ENCODE measurements around the gene RNF224. TPM values are rescaled to one million over a fixed set of nuclear protein-coding genes. Genes with fewer than 3 reads are reported as not detected.

The RNF224 gene
- total and polyA plus RNA-seq, 2 of the 13 experiments (the other 11 are each of a cell fraction or from before 2014, with no cell fraction given) = 0.09 TPM; not detected in 1

DNA sequence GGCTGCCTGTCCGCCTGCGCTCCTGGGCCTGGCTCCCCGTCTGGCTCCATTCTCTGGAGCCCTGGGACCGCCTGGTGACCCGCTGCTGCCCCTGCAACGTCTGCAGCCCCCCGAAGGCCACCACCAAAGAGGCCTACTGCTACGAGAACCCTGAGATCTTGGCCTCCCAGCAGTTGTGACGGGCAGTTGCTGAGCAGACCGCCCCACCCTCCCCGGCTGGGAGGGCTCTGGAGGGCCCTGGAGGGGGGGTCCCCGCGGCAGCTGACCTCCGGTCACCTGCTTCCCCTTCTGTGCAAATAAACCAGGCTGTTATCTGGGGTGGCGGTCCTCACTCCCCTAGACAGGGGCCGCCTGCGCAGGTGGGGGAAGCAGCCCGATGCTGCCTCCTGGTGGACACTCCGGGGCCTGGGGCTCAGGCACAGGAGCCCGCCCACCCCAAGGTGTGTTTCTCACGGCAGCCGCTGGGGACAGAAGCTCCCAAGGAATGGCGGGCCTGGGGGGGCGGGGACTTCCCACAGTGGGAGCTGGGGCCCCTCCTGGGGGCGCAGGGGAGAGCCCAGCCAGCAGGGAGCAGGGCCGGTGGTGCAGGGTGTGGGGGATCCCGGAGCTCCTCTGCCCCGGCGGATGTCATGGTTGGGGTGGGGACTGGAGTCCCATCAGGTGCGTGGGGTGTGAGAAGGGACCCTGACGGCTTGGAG, 9.1 kb downstream of the RNF224 start (continued):
- no peak for TF ChIP-seq PRDM10 (CRISPR knock-in tag; IDR thresholded peaks at IDR 0.05; ENCODE audit: low read depth)
- TF ChIP-seq, protein P1, sequence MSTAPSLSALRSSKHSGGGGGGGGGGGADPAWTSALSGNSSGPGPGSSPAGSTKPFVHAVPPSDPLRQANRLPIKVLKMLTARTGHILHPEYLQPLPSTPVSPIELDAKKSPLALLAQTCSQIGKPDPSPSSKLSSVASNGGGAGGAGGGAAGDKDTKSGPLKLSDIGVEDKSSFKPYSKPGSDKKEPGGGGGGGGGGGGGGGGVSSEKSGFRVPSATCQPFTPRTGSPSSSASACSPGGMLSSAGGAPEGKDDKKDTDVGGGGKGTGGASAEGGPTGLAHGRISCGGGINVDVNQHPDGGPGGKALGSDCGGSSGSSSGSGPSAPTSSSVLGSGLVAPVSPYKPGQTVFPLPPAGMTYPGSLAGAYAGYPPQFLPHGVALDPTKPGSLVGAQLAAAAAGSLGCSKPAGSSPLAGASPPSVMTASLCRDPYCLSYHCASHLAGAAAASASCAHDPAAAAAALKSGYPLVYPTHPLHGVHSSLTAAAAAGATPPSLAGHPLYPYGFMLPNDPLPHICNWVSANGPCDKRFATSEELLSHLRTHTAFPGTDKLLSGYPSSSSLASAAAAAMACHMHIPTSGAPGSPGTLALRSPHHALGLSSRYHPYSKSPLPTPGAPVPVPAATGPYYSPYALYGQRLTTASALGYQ (CRISPR knock-in tag; IDR thresholded peaks at IDR 0.05) = peak; percentile 88; the same call in 1 of the 2 replicates
- TF ChIP-seq SMC3 (IDR thresholded peaks at IDR 0.05; ENCODE audit: low read length) = peak; percentile 51; the same call in 1 of the 2 replicates
- TF ChIP-seq ZNF143 (CRISPR knock-in tag; IDR thresholded peaks at IDR 0.05) = 0 out of 2 replicates have a peak, but pooled peaks have one; percentile 10
- TF ChIP-seq RELA (CRISPR knock-in tag; IDR thresholded peaks at IDR 0.05) = no peak; the same call in 1 of the 2 replicates
- TF ChIP-seq ZFY (CRISPR knock-in tag; IDR thresholded peaks at IDR 0.05) = peak; percentile 67
- 0 out of 2 replicates have a peak, but pooled peaks have one; percentile 62 for TF ChIP-seq BRD4 (CRISPR knock-in tag; IDR thresholded peaks at IDR 0.05)
- TF ChIP-seq, protein P2, sequence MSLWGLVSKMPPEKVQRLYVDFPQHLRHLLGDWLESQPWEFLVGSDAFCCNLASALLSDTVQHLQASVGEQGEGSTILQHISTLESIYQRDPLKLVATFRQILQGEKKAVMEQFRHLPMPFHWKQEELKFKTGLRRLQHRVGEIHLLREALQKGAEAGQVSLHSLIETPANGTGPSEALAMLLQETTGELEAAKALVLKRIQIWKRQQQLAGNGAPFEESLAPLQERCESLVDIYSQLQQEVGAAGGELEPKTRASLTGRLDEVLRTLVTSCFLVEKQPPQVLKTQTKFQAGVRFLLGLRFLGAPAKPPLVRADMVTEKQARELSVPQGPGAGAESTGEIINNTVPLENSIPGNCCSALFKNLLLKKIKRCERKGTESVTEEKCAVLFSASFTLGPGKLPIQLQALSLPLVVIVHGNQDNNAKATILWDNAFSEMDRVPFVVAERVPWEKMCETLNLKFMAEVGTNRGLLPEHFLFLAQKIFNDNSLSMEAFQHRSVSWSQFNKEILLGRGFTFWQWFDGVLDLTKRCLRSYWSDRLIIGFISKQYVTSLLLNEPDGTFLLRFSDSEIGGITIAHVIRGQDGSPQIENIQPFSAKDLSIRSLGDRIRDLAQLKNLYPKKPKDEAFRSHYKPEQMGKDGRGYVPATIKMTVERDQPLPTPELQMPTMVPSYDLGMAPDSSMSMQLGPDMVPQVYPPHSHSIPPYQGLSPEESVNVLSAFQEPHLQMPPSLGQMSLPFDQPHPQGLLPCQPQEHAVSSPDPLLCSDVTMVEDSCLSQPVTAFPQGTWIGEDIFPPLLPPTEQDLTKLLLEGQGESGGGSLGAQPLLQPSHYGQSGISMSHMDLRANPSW (CRISPR knock-in tag; IDR thresholded peaks at IDR 0.05; ENCODE audit: borderline replicate concordance) = peak; percentile 49; the same call in 1 of the 2 replicates
- 0 out of 2 replicates have a peak, but pooled peaks have one; percentile 23 for TF ChIP-seq DNMT3B (CRISPR knock-in tag; conservative IDR thresholded peaks at IDR 0.05)
- TF ChIP-seq ZNF629 (CRISPR knock-in tag; conservative IDR thresholded peaks at IDR 0.05) = 0 out of 2 replicates have a peak, but pooled peaks have one; percentile 23
- TF ChIP-seq THRA (CRISPR knock-in tag; IDR thresholded peaks at IDR 0.05; ENCODE audit: borderline replicate concordance) = peak; percentile 69; the same call in 1 of the 2 replicates
- TF ChIP-seq, protein P3, sequence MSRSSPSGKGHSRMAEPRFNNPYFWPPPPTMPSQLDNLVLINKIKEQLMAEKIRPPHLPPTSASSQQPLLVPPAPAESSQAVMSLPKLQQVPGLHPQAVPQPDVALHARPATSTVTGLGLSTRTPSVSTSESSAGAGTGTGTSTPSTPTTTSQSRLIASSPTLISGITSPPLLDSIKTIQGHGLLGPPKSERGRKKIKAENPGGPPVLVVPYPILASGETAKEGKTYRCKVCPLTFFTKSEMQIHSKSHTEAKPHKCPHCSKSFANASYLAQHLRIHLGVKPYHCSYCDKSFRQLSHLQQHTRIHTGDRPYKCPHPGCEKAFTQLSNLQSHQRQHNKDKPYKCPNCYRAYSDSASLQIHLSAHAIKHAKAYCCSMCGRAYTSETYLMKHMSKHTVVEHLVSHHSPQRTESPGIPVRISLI (CRISPR knock-in tag; IDR thresholded peaks at IDR 0.05; ENCODE audit: borderline replicate concordance) = no peak; the same call in 1 of the 2 replicates
- TF ChIP-seq, protein P4, sequence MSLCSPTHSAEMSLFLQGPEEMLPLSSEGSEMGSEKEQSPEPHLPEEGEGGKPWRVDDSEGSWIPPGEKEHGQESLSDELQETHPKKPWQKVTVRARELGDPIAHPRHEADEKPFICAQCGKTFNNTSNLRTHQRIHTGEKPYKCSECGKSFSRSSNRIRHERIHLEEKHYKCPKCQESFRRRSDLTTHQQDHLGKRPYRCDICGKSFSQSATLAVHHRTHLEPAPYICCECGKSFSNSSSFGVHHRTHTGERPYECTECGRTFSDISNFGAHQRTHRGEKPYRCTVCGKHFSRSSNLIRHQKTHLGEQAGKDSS (CRISPR knock-in tag; IDR thresholded peaks at IDR 0.05; ENCODE audit: borderline replicate concordance, low read depth) = 0 out of 2 replicates have a peak, but pooled peaks have one; percentile 69
- peak; percentile 60; the same call in 1 of the 2 replicates for TF ChIP-seq MYC (CRISPR knock-in tag; IDR thresholded peaks at IDR 0.05; ENCODE audit: borderline replicate concordance)
- TF ChIP-seq, protein P5, sequence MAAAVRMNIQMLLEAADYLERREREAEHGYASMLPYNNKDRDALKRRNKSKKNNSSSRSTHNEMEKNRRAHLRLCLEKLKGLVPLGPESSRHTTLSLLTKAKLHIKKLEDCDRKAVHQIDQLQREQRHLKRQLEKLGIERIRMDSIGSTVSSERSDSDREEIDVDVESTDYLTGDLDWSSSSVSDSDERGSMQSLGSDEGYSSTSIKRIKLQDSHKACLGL (CRISPR knock-in tag; IDR thresholded peaks at IDR 0.05) = peak; percentile 60; the same call in 1 of the 2 replicates
